ENCODE results near the gene TRAPPC10. TPM values are rescaled to one million over a fixed set of nuclear protein-coding genes. Genes with fewer than 3 reads are reported as not detected.
A peak's percentile ranks its signal among the peaks of the same experiment; 100 is the strongest.

The TRAPPC10 gene
- total and polyA plus RNA-seq, 2 donors (not counting 1 experiment from before 2014, with no cell fraction given), result 61.7 to 145 TPM

DNA sequence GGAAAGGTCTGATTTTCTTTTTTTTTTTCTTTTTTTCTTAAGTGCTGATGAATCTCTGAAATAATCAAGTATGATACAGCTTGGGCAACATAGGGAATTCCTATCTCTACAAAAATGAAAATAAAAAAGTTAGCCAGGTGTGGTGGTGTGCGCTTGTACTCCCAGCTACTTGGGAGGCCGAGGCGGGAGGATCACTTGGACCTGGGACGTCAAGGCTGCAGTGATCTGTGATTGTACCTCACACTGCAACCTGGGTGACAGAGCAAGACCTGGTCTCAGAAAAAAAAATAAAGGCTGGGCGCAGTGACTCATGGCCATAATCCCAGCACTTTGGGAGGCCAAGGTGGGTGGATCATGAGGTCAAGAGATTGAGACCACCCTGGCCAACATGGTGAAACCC is 6.0 kb downstream of the TRAPPC10 start:
- no peak overlapping the region for H3K9ac ChIP-seq (ENCODE audit: low read length)
- Mint-ChIP-seq H3K4me1 (peaks cover 71% of the 10 kb centered on the region), H3K9me3 (ENCODE audit: insufficient read depth) (no peaks in the 10 kb centered on the region), H3K27ac (no peak overlapping the region), H3K4me3 (peak overlapping the region; percentile 26), H3K27me3 (no peaks in the 10 kb centered on the region)
- POLR2A ChIA-PET, result no interaction called here
- no peak for ATAC-seq (ENCODE audit: low read depth)
- H3K4me3 ChIP-seq (ENCODE audit: control extremely low read depth in 1 of 5, extremely low read depth in 1 of 5, insufficient read depth in 1 of 5, low read depth in 2 of 5, low read length in 4 of 5), result no peak overlapping the region
- peaks cover 60 to 69% of the 10 kb centered on the region in 2 donors for H3K4me1 ChIP-seq (ENCODE audit: control insufficient read depth in 2 of 2, insufficient read depth in 2 of 2, low read length in 2 of 2)
- no peaks in the 10 kb centered on the region for H3K27me3 ChIP-seq (replicated peaks in 1 of 4; ENCODE audit: control extremely low read depth in 1 of 4, control insufficient read depth in 3 of 4, insufficient read depth in 4 of 4, low read length in 3 of 4)
- H3K27ac ChIP-seq (ENCODE audit: low read length in 2 of 2), result no peak overlapping the region
- intact Hi-C loops (cut with micrococcal nuclease), result loop anchor here (10.0 kb wide), 2 partner anchors 287 to 857 kb away; partner anchors contain the start of genes PFKL and PTTG1IP
- no peak for TF ChIP-seq EZH2 (IDR thresholded peaks at IDR 0.05; ENCODE audit: borderline replicate concordance, insufficient read depth, low read depth, low read length, poor library complexity, severe bottlenecking)
- TF ChIP-seq, protein P1, sequence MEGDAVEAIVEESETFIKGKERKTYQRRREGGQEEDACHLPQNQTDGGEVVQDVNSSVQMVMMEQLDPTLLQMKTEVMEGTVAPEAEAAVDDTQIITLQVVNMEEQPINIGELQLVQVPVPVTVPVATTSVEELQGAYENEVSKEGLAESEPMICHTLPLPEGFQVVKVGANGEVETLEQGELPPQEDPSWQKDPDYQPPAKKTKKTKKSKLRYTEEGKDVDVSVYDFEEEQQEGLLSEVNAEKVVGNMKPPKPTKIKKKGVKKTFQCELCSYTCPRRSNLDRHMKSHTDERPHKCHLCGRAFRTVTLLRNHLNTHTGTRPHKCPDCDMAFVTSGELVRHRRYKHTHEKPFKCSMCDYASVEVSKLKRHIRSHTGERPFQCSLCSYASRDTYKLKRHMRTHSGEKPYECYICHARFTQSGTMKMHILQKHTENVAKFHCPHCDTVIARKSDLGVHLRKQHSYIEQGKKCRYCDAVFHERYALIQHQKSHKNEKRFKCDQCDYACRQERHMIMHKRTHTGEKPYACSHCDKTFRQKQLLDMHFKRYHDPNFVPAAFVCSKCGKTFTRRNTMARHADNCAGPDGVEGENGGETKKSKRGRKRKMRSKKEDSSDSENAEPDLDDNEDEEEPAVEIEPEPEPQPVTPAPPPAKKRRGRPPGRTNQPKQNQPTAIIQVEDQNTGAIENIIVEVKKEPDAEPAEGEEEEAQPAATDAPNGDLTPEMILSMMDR (IDR thresholded peaks at IDR 0.05), result no peak
- 100% methylated on average over 4 of the region's 5 CpGs for WGBS (ENCODE audit: insufficient coverage)
- no peaks in the 10 kb centered on the region for H3K36me3 ChIP-seq (replicated peaks in 1 of 2; ENCODE audit: control extremely low read depth in 1 of 2, control insufficient read depth in 1 of 2, extremely low read depth in 1 of 2, insufficient read depth in 2 of 2, low read length in 1 of 2)
- no peak for DNase-seq
- peaks cover 97% of the 10 kb centered on the region for H4K20me1 ChIP-seq (ENCODE audit: control insufficient read depth, insufficient read depth, low read length, poor library complexity, severe bottlenecking)
- peaks cover 100% of the 10 kb centered on the region for H3K79me2 ChIP-seq (ENCODE audit: control insufficient read depth, insufficient read depth, low read length)
- CTCF ChIA-PET, result interaction anchor here (0.7 kb wide), 1 partner anchor 41 kb away, joined by 5 read pairs; no protein-coding TSS in a partner anchor
- no peak overlapping the region for H3K4me2 ChIP-seq (replicated peaks; ENCODE audit: low read depth, low read length, poor library complexity, severe bottlenecking)
- H3K9me3 ChIP-seq (ENCODE audit: control extremely low read depth in 1 of 3, control insufficient read depth in 2 of 3, insufficient read depth in 1 of 3, low read length in 2 of 3), result no peaks in the 10 kb centered on the region
- no peak overlapping the region for H2AFZ ChIP-seq (ENCODE audit: insufficient read depth, low read depth, low read length, poor library complexity, severe bottlenecking)

DNA sequence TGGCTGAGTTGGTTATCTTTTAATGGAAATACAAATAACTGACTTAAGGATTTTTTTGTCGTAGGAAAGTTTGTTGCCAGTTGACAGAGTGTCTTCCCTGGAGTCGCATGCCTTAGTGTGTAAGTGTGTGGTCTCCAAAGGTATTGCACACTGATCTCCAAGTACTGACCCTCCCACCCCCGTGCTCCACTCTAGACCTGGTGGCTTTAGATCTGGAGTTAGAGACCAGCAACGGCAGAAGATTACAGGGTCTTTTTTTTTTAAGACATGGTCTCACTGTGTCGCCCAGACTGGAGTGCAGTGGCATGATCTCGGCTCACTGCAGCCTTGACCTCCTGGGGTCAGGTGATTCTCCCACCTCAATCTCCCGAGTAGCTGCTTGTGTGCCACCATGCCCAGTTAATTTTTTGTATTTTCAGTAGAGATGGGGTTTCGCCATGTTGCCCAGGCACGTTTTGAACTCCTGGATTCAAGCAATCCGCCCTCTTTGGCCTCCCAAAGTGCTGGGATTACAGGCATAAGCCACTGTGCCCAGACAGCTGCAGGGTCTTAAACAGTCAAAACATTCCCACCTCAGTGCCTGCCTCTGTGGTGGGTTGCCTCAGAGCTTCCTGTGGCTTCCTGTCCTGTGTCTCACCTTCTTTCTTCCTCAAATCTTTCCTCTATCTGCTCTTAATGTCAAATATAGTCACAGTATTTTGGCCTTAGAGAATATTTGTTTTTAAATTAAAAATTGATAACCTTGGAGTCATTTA is 6.9 kb downstream of the TRAPPC10 start:
- ChIA-PET POLR2A (no interaction called here), CTCF (no interaction called here)
- Histone ChIP-seq H3K4me2 (replicated peaks; ENCODE audit: low read depth, low read length, poor library complexity, severe bottlenecking) (peak overlapping the region; percentile 35), H3K4me3 (ENCODE audit: control extremely low read depth in 1 of 5, extremely low read depth in 1 of 5, insufficient read depth in 1 of 5, low read depth in 2 of 5, low read length in 4 of 5) (no peak overlapping the region), H4K20me1 (ENCODE audit: control insufficient read depth, insufficient read depth, low read length, poor library complexity, severe bottlenecking) (peaks cover 97% of the 10 kb centered on the region), H3K9ac (ENCODE audit: low read length) (no peak overlapping the region), H3K4me1 (ENCODE audit: control insufficient read depth in 2 of 2, insufficient read depth in 2 of 2, low read length in 2 of 2) (peaks cover 52 to 69% of the 10 kb centered on the region in 2 donors), H3K9me3 (ENCODE audit: control extremely low read depth in 1 of 3, control insufficient read depth in 2 of 3, insufficient read depth in 1 of 3, low read length in 2 of 3) (no peaks in the 10 kb centered on the region), H3K79me2 (ENCODE audit: control insufficient read depth, insufficient read depth, low read length) (peaks cover 100% of the 10 kb centered on the region), H2AFZ (ENCODE audit: insufficient read depth, low read depth, low read length, poor library complexity, severe bottlenecking) (no peak overlapping the region), H3K27ac (ENCODE audit: low read length in 2 of 2) (peak overlapping the region in 1 of 2 donors; percentile 57), H3K36me3 (replicated peaks in 1 of 2; ENCODE audit: control extremely low read depth in 1 of 2, control insufficient read depth in 1 of 2, extremely low read depth in 1 of 2, insufficient read depth in 2 of 2, low read length in 1 of 2) (no peaks in the 10 kb centered on the region), H3K27me3 (replicated peaks in 1 of 4; ENCODE audit: control extremely low read depth in 1 of 4, control insufficient read depth in 3 of 4, insufficient read depth in 4 of 4, low read length in 3 of 4) (no peaks in the 10 kb centered on the region)
- 62% methylated on average over 8 of the region's 10 CpGs for WGBS (ENCODE audit: insufficient coverage)
- Mint-ChIP-seq H3K27me3 (no peaks in the 10 kb centered on the region), H3K9me3 (ENCODE audit: insufficient read depth) (no peaks in the 10 kb centered on the region), H3K27ac (peak overlapping the region; percentile 50), H3K4me1 (peaks cover 67% of the 10 kb centered on the region), H3K4me3 (peak overlapping the region; percentile 18)
- ATAC-seq (ENCODE audit: low read depth) (no peak), DNase-seq (no peak)
- TF ChIP-seq EZH2 (IDR thresholded peaks at IDR 0.05; ENCODE audit: borderline replicate concordance, insufficient read depth, low read depth, low read length, poor library complexity, severe bottlenecking), result no peak
- TF ChIP-seq, protein P1 (IDR thresholded peaks at IDR 0.05), result no peak
- intact Hi-C loops (cut with micrococcal nuclease), result loop anchor here (10.0 kb wide), 2 partner anchors 286 to 856 kb away; partner anchors contain the start of genes PFKL and PTTG1IP
